IMR-90 (cell line): ENCODE measurements around the gene SGSM2. TPM values are rescaled to one million over a fixed set of nuclear protein-coding genes. Genes with fewer than 3 reads are reported as not detected.

Experiments used
- ATAC-seq: fragments of 200-7000 bp; cut with Tn5 transposase; 2 replicates; pipeline ENCODE4 v1.9.1; 2020; ENCODE audit warnings: low read depth, mild to moderate bottlenecking, moderate library complexity
- BruUV-seq: library from RNA; stranded (reverse); fragments of 400-500 nt; replicated peaks from 2 replicates; lab custom pipeline; 2021; lab: Mats Ljungman, UMichigan
- CTCF ChIA-PET: fragments of 300-600 bp; formaldehyde crosslinking; extraction: SDS; loops from one replicate; lab custom pipeline; 2021; ENCODE audit warnings: antibody characterized with exemption; lab: Yijun Ruan, JAX
- POLR2A ChIA-PET: fragments of 300-600 bp; sonication (Branson Sonifier 250); formaldehyde crosslinking; loops from one replicate; lab custom pipeline; 2022; ENCODE audit warnings: antibody characterized with exemption; ENCODE audit not compliant: unreplicated experiment; lab: Charles Lee
- DNase-seq: peaks from one replicate; pipeline ENCODE4 v3.0.0; 2013
- H2AFZ ChIP-seq: replicated peaks from 2 replicates; pipeline ENCODE3; 2013; ENCODE audit warnings: low read length, mild to moderate bottlenecking; ENCODE audit not compliant: poor library complexity
- H2AK5ac ChIP-seq: 2 replicates; pipeline ENCODE4 v1.6.1; 2013; ENCODE audit warnings: low read depth, low read length, inconsistent platforms
- H2AK9ac ChIP-seq: replicated peaks from 2 replicates; pipeline ENCODE3; 2013; ENCODE audit warnings: mild to moderate bottlenecking, low read depth, low read length, moderate library complexity; ENCODE audit not compliant: poor library complexity
- H2BK120ac ChIP-seq: 2 replicates; pipeline ENCODE4 v1.6.1; 2013; ENCODE audit warnings: low read depth, low read length, inconsistent platforms
- H2BK15ac ChIP-seq: 3 replicates; pipeline ENCODE4 v1.6.1; 2013; ENCODE audit warnings: low read depth, low read length, inconsistent platforms
- H2BK20ac ChIP-seq: 2 replicates; pipeline ENCODE4 v1.6.1; 2013; ENCODE audit warnings: low read depth, mild to moderate bottlenecking, inconsistent platforms, low read length, moderate library complexity
- H2BK5ac ChIP-seq: 2 replicates; pipeline ENCODE4 v1.6.1; 2013; ENCODE audit warnings: mild to moderate bottlenecking, low read depth, low read length, inconsistent platforms; ENCODE audit not compliant: poor library complexity, severe bottlenecking
- H3K14ac ChIP-seq: replicated peaks from 2 replicates; pipeline ENCODE4 v1.6.1; 2013; ENCODE audit warnings: low read depth, low read length, inconsistent platforms
- H3K18ac ChIP-seq: 2 replicates; pipeline ENCODE4 v1.6.1; 2013; ENCODE audit warnings: low read depth, low read length, control low read depth
- H3K23ac ChIP-seq: 2 replicates; pipeline ENCODE4 v1.6.1; 2013; ENCODE audit warnings: low read depth, low read length, inconsistent platforms
- H3K27ac ChIP-seq: 2 replicates; pipeline ENCODE4 v1.5.1; 2013; ENCODE audit warnings: mild to moderate bottlenecking, control low read depth, low read length; ENCODE audit not compliant: insufficient read depth
- H3K27me3 ChIP-seq: 2 replicates; pipeline ENCODE4 v1.6.1; 2013; ENCODE audit warnings: low read length; ENCODE audit not compliant: control insufficient read depth, insufficient read depth
- H3K36me3 ChIP-seq: 2 replicates; pipeline ENCODE4 v1.6.1; 2013; ENCODE audit warnings: low read length, mixed read lengths; ENCODE audit not compliant: control insufficient read depth, insufficient read depth
- H3K4ac ChIP-seq: 2 replicates; pipeline ENCODE4 v1.6.1; 2013; ENCODE audit warnings: low read depth, low read length, inconsistent platforms
- H3K4me1 ChIP-seq: 2 replicates; pipeline ENCODE4 v1.6.1; 2013; ENCODE audit warnings: low read length, mixed read lengths; ENCODE audit not compliant: control insufficient read depth, insufficient read depth
- H3K4me2 ChIP-seq: 2 replicates; pipeline ENCODE4 v1.6.1; 2013; ENCODE audit warnings: low read depth, mild to moderate bottlenecking, control low read depth, low read length, moderate library complexity
- H3K4me3 ChIP-seq: 2 replicates; pipeline ENCODE4 v1.5.1; 2013; ENCODE audit warnings: low read depth, mild to moderate bottlenecking, control low read depth, low read length, moderate library complexity; ENCODE audit not compliant: insufficient read depth
- H3K56ac ChIP-seq: 2 replicates; pipeline ENCODE4 v1.6.1; 2013; ENCODE audit warnings: low read length, inconsistent platforms; ENCODE audit not compliant: insufficient read depth; ENCODE audit errors: extremely low read depth
- H3K79me1 ChIP-seq, 2 experiments: 2 replicates each; pipeline ENCODE4 v1.6.1; 2013; ENCODE audit warnings: low read length in 2 of 2, inconsistent platforms in 1 of 2, low read depth in 1 of 2
- H3K9ac ChIP-seq: 2 replicates; pipeline ENCODE4 v1.6.1; 2013; ENCODE audit warnings: low read depth, low read length, control low read depth
- H3K9me1 ChIP-seq: 2 replicates; pipeline ENCODE4 v1.6.1; 2013; ENCODE audit warnings: low read length, inconsistent platforms; ENCODE audit not compliant: insufficient read depth
- H3K9me3 ChIP-seq: 2 replicates; pipeline ENCODE4 v1.6.1; 2013; ENCODE audit warnings: low read length; ENCODE audit not compliant: control insufficient read depth, insufficient read depth
- H4K20me1 ChIP-seq: 2 replicates; pipeline ENCODE4 v1.6.1; 2013; ENCODE audit warnings: low read length, inconsistent platforms; ENCODE audit not compliant: insufficient read depth
- H4K5ac ChIP-seq: 2 replicates; pipeline ENCODE4 v1.6.1; 2013; ENCODE audit warnings: mild to moderate bottlenecking, low read depth, low read length, control low read depth
- H4K8ac ChIP-seq, 2 experiments: 2 replicates each; pipeline ENCODE4 v1.6.1; 2013; ENCODE audit warnings: low read depth in 2 of 2, low read length in 2 of 2, control low read depth in 1 of 2, inconsistent platforms in 1 of 2
- H4K91ac ChIP-seq: 2 replicates; pipeline ENCODE4 v1.6.1; 2013; ENCODE audit warnings: low read depth, low read length, inconsistent platforms; ENCODE audit not compliant: insufficient read depth
- CEBPB ChIP-seq: IDR thresholded peaks from 2 replicates; pipeline ENCODE4 v1.6.1; 2012; ENCODE audit warnings: low read depth, low read length, improper control_type of control experiment
- CTCF ChIP-seq: conservative IDR thresholded peaks from 2 replicates; pipeline ENCODE4 v1.5.1; 2012; ENCODE audit warnings: mild to moderate bottlenecking, low read depth, low read length, improper control_type of control experiment
- ELK1 ChIP-seq: fragments of 150-350 bp; IDR thresholded peaks from 2 replicates; pipeline ENCODE4 v1.6.1; 2016; ENCODE audit warnings: low read depth, mild to moderate bottlenecking, low read length, moderate library complexity, borderline replicate concordance
- MAZ ChIP-seq: IDR thresholded peaks from 2 replicates; pipeline ENCODE4 v1.6.1; 2012; ENCODE audit warnings: low read depth, mild to moderate bottlenecking, low read length, improper control_type of control experiment, moderate library complexity, borderline replicate concordance
- MXI1 ChIP-seq: IDR thresholded peaks from 2 replicates; pipeline ENCODE4 v1.6.1; 2012; ENCODE audit warnings: low read depth, mild to moderate bottlenecking, low read length, moderate library complexity, borderline replicate concordance
- RAD21 ChIP-seq: IDR thresholded peaks from 2 replicates; pipeline ENCODE4 v1.6.1; 2012; ENCODE audit warnings: low read length, improper control_type of control experiment
- RCOR1 ChIP-seq: IDR thresholded peaks from 2 replicates; pipeline ENCODE4 v1.6.1; 2012; ENCODE audit warnings: mild to moderate bottlenecking, low read length, improper control_type of control experiment; ENCODE audit not compliant: insufficient replicate concordance
- dilution Hi-C: fragments of 300-500 bp; cut with HindIII; formaldehyde crosslinking; loops from one replicate; pipeline ENCODE4 v1.14.3; 2018; ENCODE audit warnings: low sequenced_read_pairs; ENCODE audit not compliant: unreplicated experiment
- in situ Hi-C: fragments of 300-500 bp; cut with MboI; formaldehyde crosslinking; loops from 3 replicates; pipeline ENCODE4 v1.14.3; 2019; ENCODE audit warnings: low sequenced_read_pairs, inconsistent platforms, mixed read lengths
- intact Hi-C: fragments of 100-400 bp; cut with micrococcal nuclease; formaldehyde crosslinking; loops from 2 replicates; pipeline ENCODE4 v1.10.0; 2022
- polyA plus RNA-seq, 3 experiments: library from polyadenylated mRNA; depleted of rRNA; stranded (reverse); fragments of >200 nt; gene quantifications; 2 replicates each; pipeline ENCODE4 v1.2.3, GENCODE V29; 2012; ENCODE audit warnings: low replicate concordance in 1 of 3
- total RNA-seq: library from RNA; depleted of rRNA; stranded (reverse); fragments of >200 nt; gene quantifications from 2 replicates; pipeline ENCODE4 v1.2.3, GENCODE V29; 2012

SGSM2 gene
- total and polyA plus RNA-seq, 2 of the 4 experiments (the other 2 are of a cell fraction): 13.6 to 81.2 TPM

GRCh38 chr17:2319051-2319450, 18.2 kb upstream of the SGSM2 start:
- POLR2A ChIA-PET: no interaction called here
- intact Hi-C loops: no loop called here

More at GRCh38 chr17:2319051-2319450, 18.2 kb upstream of the SGSM2 start:
- Histone ChIP-seq H3K4me1 (no peaks in the 10 kb centered on the region), H3K9me1 (no peaks in the 10 kb centered on the region), H4K91ac (no peak overlapping the region), H3K36me3 (peaks cover 27% of the 10 kb centered on the region), H3K14ac (no peak overlapping the region), H4K5ac (no peak overlapping the region), H3K27me3 (no peaks in the 10 kb centered on the region), H2BK120ac (no peak overlapping the region), H2BK20ac (no peak overlapping the region), H3K9me3 (no peaks in the 10 kb centered on the region), H3K56ac (no peak overlapping the region), H3K4me3 (no peak overlapping the region), H2AFZ (no peak overlapping the region), H3K9ac (no peak overlapping the region), H3K18ac (no peak overlapping the region), H2BK15ac (no peak overlapping the region), H3K4ac (no peak overlapping the region), H2BK5ac (no peak overlapping the region), H3K23ac (no peak overlapping the region), H3K27ac (no peak overlapping the region), H4K20me1 (no peaks in the 10 kb centered on the region), H2AK5ac (no peak overlapping the region), H3K4me2 (no peak overlapping the region), H2AK9ac (no peak overlapping the region), H3K79me1 (peaks cover 0 to 4% of the 10 kb centered on the region in 2 experiments; a peak in 2 of 4 replicates), H4K8ac (no peak overlapping the region)
- in situ Hi-C loops: no loop called here
- ATAC-seq (no peak), DNase-seq (no peak)
- dilution Hi-C loops: no loop called here
- TF ChIP-seq MAZ (no peak), MXI1 (no peak), CTCF (no peak), RCOR1 (no peak), CEBPB (no peak), ELK1 (no peak), RAD21 (no peak)
- BruUV-seq: no TSS peak
- CTCF ChIA-PET: no interaction called here
